ENCODE measurements around the gene SLX9.

Gene SLX9

GRCh38 chr21:45016406-45017038, 76.7 kb downstream of the SLX9 start:
- Histone ChIP-seq H3K27ac (ENCODE audit: low read depth, low read length) (no peak overlapping the region), H3K27me3 (ENCODE audit: control insufficient read depth in 1 of 2, insufficient read depth in 2 of 2, low read length in 2 of 2) (peaks cover 34 to 36% of the 10 kb centered on the region in 2 donors)

GRCh38 chr21:45017039-45017960, 77.5 kb downstream of the SLX9 start:
- H3K4me3 ChIP-seq (ENCODE audit: low read depth in 1 of 2, low read length in 2 of 2) = no peak overlapping the region
- H3K27ac ChIP-seq (ENCODE audit: low read depth, low read length) = no peak overlapping the region
- H3K4me1 ChIP-seq (ENCODE audit: control insufficient read depth in 1 of 2, insufficient read depth in 2 of 2, low read length in 2 of 2) = peaks cover 0 to 4% of the 10 kb centered on the region in 2 donors
- H3K9ac ChIP-seq (ENCODE audit: low read depth in 1 of 2, low read length in 2 of 2) = no peak overlapping the region
- H3K27me3 ChIP-seq (ENCODE audit: control insufficient read depth in 1 of 2, insufficient read depth in 2 of 2, low read length in 2 of 2) = peaks cover 29 to 32% of the 10 kb centered on the region in 2 donors
- H3K36me3 ChIP-seq (ENCODE audit: control insufficient read depth in 1 of 2, insufficient read depth in 2 of 2, low read length in 2 of 2) = no peaks in the 10 kb centered on the region
- H3K9me3 ChIP-seq (ENCODE audit: control insufficient read depth in 1 of 2, low read length in 2 of 2) = no peaks in the 10 kb centered on the region

More at GRCh38 chr21:45016406-45017038, 76.7 kb downstream of the SLX9 start:
- Histone ChIP-seq H3K4me1 (ENCODE audit: control insufficient read depth in 1 of 2, insufficient read depth in 2 of 2, low read length in 2 of 2) (peaks cover 0 to 4% of the 10 kb centered on the region in 2 donors), H3K4me3 (ENCODE audit: low read depth in 1 of 2, low read length in 2 of 2) (no peak overlapping the region), H3K9me3 (ENCODE audit: control insufficient read depth in 1 of 2, low read length in 2 of 2) (no peaks in the 10 kb centered on the region), H3K36me3 (ENCODE audit: control insufficient read depth in 1 of 2, insufficient read depth in 2 of 2, low read length in 2 of 2) (no peaks in the 10 kb centered on the region), H3K9ac (ENCODE audit: low read depth in 1 of 2, low read length in 2 of 2) (no peak overlapping the region)

DNA sequence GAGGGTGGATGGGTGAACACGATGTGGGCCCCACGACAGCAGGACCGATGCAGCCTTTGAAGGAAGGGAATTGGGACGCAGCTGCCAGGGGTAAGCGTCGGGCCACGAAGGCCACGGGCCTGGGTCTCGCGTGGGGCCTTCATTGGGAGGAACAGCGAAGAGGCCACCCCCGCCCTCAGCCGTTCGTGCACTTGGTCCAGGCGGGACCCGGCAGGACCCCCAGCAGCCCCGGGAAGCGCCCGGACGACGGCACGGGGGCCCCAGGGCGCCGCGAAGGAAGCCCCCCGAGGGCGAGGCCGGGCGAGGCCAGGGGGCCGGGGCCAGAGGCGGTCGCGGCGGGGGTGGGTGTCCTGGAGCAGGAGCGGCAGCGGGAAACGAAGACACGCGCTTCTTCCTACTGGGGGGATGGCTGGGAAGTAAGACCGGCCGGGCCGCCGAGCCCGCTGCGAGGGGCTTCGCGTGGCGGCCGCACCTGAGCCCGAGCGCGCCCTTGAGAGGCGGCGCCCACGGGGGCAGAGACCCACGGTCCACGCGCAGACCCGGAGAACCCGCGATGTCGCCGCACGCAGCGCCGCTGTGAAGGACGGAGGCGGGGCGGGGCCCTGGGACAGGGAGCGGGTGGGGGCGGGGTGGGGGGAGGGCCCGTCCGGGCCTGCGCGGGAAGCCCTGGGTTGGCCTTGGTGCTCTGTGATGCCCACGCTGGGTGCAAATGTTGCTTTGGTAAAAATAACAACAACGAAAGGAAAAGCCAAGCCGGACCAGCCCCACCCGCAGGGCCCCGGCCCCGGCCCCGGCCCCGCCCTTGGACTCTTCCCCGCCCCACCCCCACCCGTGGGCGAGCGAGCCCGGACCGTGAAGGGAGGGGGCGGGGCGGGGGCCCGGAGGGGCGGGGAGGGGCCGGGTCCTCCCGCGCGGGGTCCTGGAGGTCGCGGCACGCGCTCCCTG, 78.6 kb downstream of the SLX9 start:
- peaks cover 0 to 4% of the 10 kb centered on the region in 2 donors for H3K4me1 ChIP-seq (ENCODE audit: control insufficient read depth in 1 of 2, insufficient read depth in 2 of 2, low read length in 2 of 2)
- H3K4me3 ChIP-seq (ENCODE audit: low read depth in 1 of 2, low read length in 2 of 2) = no peak overlapping the region
- no peaks in the 10 kb centered on the region for H3K36me3 ChIP-seq (ENCODE audit: control insufficient read depth in 1 of 2, insufficient read depth in 2 of 2, low read length in 2 of 2)
- no peak overlapping the region for H3K27ac ChIP-seq (ENCODE audit: low read depth, low read length)
- H3K9me3 ChIP-seq (ENCODE audit: control insufficient read depth in 1 of 2, low read length in 2 of 2) = no peaks in the 10 kb centered on the region
- H3K27me3 ChIP-seq (ENCODE audit: control insufficient read depth in 1 of 2, insufficient read depth in 2 of 2, low read length in 2 of 2) = peaks cover 25 to 28% of the 10 kb centered on the region in 2 donors
- H3K9ac ChIP-seq (ENCODE audit: low read depth in 1 of 2, low read length in 2 of 2) = no peak overlapping the region

DNA sequence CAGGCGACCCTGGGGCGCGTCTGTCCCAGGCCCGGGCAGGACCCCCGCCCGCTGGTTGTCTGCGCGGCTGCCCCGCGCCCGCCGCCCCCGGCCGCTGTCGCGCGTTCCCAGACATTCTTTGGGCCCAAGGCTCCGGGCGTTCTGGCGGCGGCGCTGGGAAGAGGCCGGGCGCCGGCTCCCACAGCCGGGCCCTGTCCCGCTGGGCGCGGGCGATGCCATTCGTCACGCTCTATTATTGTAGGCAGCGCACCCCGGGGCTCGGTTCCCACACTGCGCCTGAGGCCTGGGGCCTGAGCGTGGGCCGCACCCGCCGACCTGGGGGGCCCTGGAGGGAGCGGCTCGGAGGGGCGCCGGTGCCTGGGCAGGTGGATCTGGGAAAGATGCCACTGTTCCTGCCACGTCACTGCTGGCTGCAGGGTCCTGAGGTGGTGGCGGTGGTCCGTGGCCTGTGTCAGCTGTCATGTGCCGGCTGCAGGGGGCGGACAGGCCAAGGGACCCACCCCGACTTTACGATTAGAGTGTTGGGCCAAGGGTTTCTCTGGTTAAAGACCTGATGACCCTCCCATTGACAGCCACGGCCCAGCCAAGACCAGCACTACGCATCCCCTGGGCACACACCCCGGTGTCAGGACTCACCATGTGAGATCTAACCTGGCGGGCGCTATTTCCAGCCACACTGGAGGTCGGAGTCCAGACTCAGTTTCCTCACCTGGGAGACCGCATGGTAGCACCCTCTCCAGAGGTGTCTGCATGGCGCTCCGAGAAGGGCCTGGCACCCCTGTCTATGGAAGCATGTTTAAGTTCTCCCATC, 79.5 kb downstream of the SLX9 start:
- H3K4me3 ChIP-seq (ENCODE audit: low read depth in 1 of 2, low read length in 2 of 2) = no peak overlapping the region

GRCh38 chr21:45019887-45020537, 80.2 kb downstream of the SLX9 start:
- Histone ChIP-seq H3K27me3 (ENCODE audit: control insufficient read depth in 1 of 2, insufficient read depth in 2 of 2, low read length in 2 of 2) (peaks cover 22 to 28% of the 10 kb centered on the region in 2 donors), H3K9me3 (ENCODE audit: control insufficient read depth in 1 of 2, low read length in 2 of 2) (no peaks in the 10 kb centered on the region), H3K36me3 (ENCODE audit: control insufficient read depth in 1 of 2, insufficient read depth in 2 of 2, low read length in 2 of 2) (no peaks in the 10 kb centered on the region), H3K4me1 (ENCODE audit: control insufficient read depth in 1 of 2, insufficient read depth in 2 of 2, low read length in 2 of 2) (no peaks in the 10 kb centered on the region), H3K9ac (ENCODE audit: low read depth in 1 of 2, low read length in 2 of 2) (no peak overlapping the region), H3K27ac (ENCODE audit: low read depth, low read length) (no peak overlapping the region), H3K4me3 (ENCODE audit: low read depth in 1 of 2, low read length in 2 of 2) (no peak overlapping the region)

More for the DNA sequence above, 79.5 kb downstream of the SLX9 start:
- Histone ChIP-seq H3K9me3 (ENCODE audit: control insufficient read depth in 1 of 2, low read length in 2 of 2) (no peaks in the 10 kb centered on the region), H3K4me1 (ENCODE audit: control insufficient read depth in 1 of 2, insufficient read depth in 2 of 2, low read length in 2 of 2) (peaks cover 0 to 4% of the 10 kb centered on the region in 2 donors), H3K27me3 (ENCODE audit: control insufficient read depth in 1 of 2, insufficient read depth in 2 of 2, low read length in 2 of 2) (peaks cover 22 to 28% of the 10 kb centered on the region in 2 donors), H3K36me3 (ENCODE audit: control insufficient read depth in 1 of 2, insufficient read depth in 2 of 2, low read length in 2 of 2) (no peaks in the 10 kb centered on the region), H3K9ac (ENCODE audit: low read depth in 1 of 2, low read length in 2 of 2) (no peak overlapping the region), H3K27ac (ENCODE audit: low read depth, low read length) (no peak overlapping the region)

- Histone ChIP-seq H3K9ac (ENCODE audit: low read depth in 1 of 2, low read length in 2 of 2) (no peak overlapping the region), H3K36me3 (ENCODE audit: control insufficient read depth in 1 of 2, insufficient read depth in 2 of 2, low read length in 2 of 2) (no peaks in the 10 kb centered on the region), H3K27me3 (ENCODE audit: control insufficient read depth in 1 of 2, insufficient read depth in 2 of 2, low read length in 2 of 2) (peaks cover 22 to 24% of the 10 kb centered on the region in 2 donors), H3K4me1 (ENCODE audit: control insufficient read depth in 1 of 2, insufficient read depth in 2 of 2, low read length in 2 of 2) (no peaks in the 10 kb centered on the region), H3K4me3 (ENCODE audit: low read depth in 1 of 2, low read length in 2 of 2) (no peak overlapping the region), H3K27ac (ENCODE audit: low read depth, low read length) (no peak overlapping the region), H3K9me3 (ENCODE audit: control insufficient read depth in 1 of 2, low read length in 2 of 2) (no peaks in the 10 kb centered on the region)
Observed at GRCh38 chr21:45020629-45021427, 81.0 kb downstream of the SLX9 start.

DNA sequence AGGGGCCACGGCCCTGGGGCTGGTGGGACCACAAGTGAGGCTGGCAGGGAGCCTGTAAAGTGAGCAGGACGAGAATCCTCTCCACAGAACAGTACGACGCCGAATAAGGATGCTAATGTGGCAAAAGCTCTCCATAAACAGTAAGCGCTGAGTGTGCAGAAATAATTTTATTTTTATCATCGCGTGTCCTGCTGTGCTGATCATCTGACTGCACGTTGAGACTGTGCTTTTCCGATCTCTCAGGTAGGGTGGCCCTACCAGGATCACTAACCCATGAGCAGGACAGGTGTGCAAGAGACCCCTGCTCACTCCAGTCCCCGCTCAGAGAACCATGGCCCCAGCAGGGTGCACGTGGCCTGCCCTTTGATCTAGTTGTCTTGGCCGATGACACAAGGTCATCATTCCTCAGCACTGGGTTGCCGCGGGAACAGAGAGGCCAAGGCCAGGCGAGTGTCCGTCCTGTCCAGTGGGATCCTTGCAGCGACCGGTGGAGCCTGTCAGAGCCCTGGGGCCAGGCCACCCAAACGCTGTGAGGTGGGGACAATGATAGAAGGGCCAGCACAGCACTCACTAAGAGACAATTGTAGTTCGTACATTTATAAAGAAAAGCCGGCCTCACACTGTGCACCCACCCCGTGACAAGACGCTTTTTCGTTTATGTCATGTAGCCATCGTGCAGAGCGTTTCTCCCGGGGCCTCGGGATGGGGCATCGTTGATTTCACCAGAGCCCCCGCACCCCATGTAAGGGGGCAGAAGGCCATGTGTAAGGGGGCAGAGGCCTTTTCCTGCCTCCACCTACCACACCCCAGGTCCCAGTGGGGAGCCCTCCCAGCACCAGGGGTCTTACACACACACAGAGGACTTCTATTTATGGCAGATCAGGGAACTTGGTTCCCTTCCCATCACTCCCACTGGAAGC, 81.9 kb downstream of the SLX9 start:
- H3K4me1 ChIP-seq (ENCODE audit: control insufficient read depth in 1 of 2, insufficient read depth in 2 of 2, low read length in 2 of 2) = no peaks in the 10 kb centered on the region
- no peak overlapping the region for H3K9ac ChIP-seq (ENCODE audit: low read depth in 1 of 2, low read length in 2 of 2)
- H3K4me3 ChIP-seq (ENCODE audit: low read depth in 1 of 2, low read length in 2 of 2) = no peak overlapping the region
- H3K27me3 ChIP-seq (ENCODE audit: control insufficient read depth in 1 of 2, insufficient read depth in 2 of 2, low read length in 2 of 2) = peaks cover 18 to 22% of the 10 kb centered on the region in 2 donors
- H3K9me3 ChIP-seq (ENCODE audit: control insufficient read depth in 1 of 2, low read length in 2 of 2) = no peaks in the 10 kb centered on the region
- no peak overlapping the region for H3K27ac ChIP-seq (ENCODE audit: low read depth, low read length)
- no peaks in the 10 kb centered on the region for H3K36me3 ChIP-seq (ENCODE audit: control insufficient read depth in 1 of 2, insufficient read depth in 2 of 2, low read length in 2 of 2)

GRCh38 chr21:45022348-45022675, 82.5 kb downstream of the SLX9 start:
- H3K27ac ChIP-seq (ENCODE audit: low read depth, low read length) = no peak overlapping the region
- H3K9me3 ChIP-seq (ENCODE audit: control insufficient read depth in 1 of 2, low read length in 2 of 2) = no peaks in the 10 kb centered on the region
- H3K36me3 ChIP-seq (ENCODE audit: control insufficient read depth in 1 of 2, insufficient read depth in 2 of 2, low read length in 2 of 2) = no peaks in the 10 kb centered on the region
- no peak overlapping the region for H3K4me3 ChIP-seq (ENCODE audit: low read depth in 1 of 2, low read length in 2 of 2)
- no peak overlapping the region for H3K9ac ChIP-seq (ENCODE audit: low read depth in 1 of 2, low read length in 2 of 2)
- peaks cover 15 to 17% of the 10 kb centered on the region in 2 donors for H3K27me3 ChIP-seq (ENCODE audit: control insufficient read depth in 1 of 2, insufficient read depth in 2 of 2, low read length in 2 of 2)
- H3K4me1 ChIP-seq (ENCODE audit: control insufficient read depth in 1 of 2, insufficient read depth in 2 of 2, low read length in 2 of 2) = no peaks in the 10 kb centered on the region

All from duodenal mucosa (tissue), 2 donors.